ENCODE measurements around the gene OTUB1. TPM values are rescaled to one million over a fixed set of nuclear protein-coding genes. Genes with fewer than 3 reads are reported as not detected.
"Not testable (repeated sequence)": the region's sequence is repeated elsewhere in the genome, so short reads cannot be mapped to it uniquely, and the experiment has no call there.

OTUB1 gene
- total RNA-seq, 1 donor from 2014 or later: 51.3 TPM

GRCh38 chr11:63961608-63962412 lies 24.4 kb upstream of the OTUB1 start:
- Histone ChIP-seq H3K4me1 (peaks cover 6% of the 10 kb centered on the region), H3K36me3 (no peaks in the 10 kb centered on the region), H3K79me2 (ENCODE audit: low read depth) (no peaks in the 10 kb centered on the region), H3F3A (ENCODE audit: low read depth) (no peaks in the 10 kb centered on the region), H3K27me3 (no peaks in the 10 kb centered on the region), H2AFZ (replicated peaks) (no peak overlapping the region), H4K20me1 (ENCODE audit: low read depth) (peaks cover 4% of the 10 kb centered on the region), H3K4me2 (no peak overlapping the region), H3K9me3 (ENCODE audit: low read depth) (no peaks in the 10 kb centered on the region), H3K9ac (peak overlapping the region; percentile 13), H3K27ac (no peak overlapping the region), H3K4me3 (no peak overlapping the region)
- Mint-ChIP-seq H3K9me3 (no peaks in the 10 kb centered on the region), H3K4me3 (no peak overlapping the region), H3K27me3 (ENCODE audit: insufficient read depth, low read depth) (no peaks in the 10 kb centered on the region), H3K36me3 (no peaks in the 10 kb centered on the region), H3K4me1 (peaks cover 3% of the 10 kb centered on the region), H3K27ac (no peak overlapping the region)
- no peak for TF ChIP-seq CTCF (IDR thresholded peaks at IDR 0.05)
- DNase-seq (ENCODE audit: low spot score): peak; percentile 29

GRCh38 chr11:63963895-63964294 lies 22.3 kb upstream of the OTUB1 start:
- not testable (repeated sequence) for H2AFZ ChIP-seq (replicated peaks); H3K9ac ChIP-seq; H3K9me3 Mint-ChIP-seq; H3K4me1 ChIP-seq; H3K4me3 ChIP-seq; H3K4me1 Mint-ChIP-seq; H3K4me2 ChIP-seq; H3K79me2 ChIP-seq (ENCODE audit: low read depth); H3K27ac Mint-ChIP-seq; H3K27ac ChIP-seq; H3K4me3 Mint-ChIP-seq; H4K20me1 ChIP-seq (ENCODE audit: low read depth); H3F3A ChIP-seq (ENCODE audit: low read depth); DNase-seq (ENCODE audit: low spot score); H3K9me3 ChIP-seq (ENCODE audit: low read depth); H3K27me3 ChIP-seq; H3K27me3 Mint-ChIP-seq (ENCODE audit: insufficient read depth, low read depth); H3K36me3 ChIP-seq; H3K36me3 Mint-ChIP-seq

- peaks cover 12% of the 10 kb centered on the region for H3K27me3 ChIP-seq
- Mint-ChIP-seq H3K4me1 (peaks cover 5% of the 10 kb centered on the region), H3K27ac (no peak overlapping the region), H3K4me3 (no peak overlapping the region), H3K27me3 (ENCODE audit: insufficient read depth, low read depth) (no peaks in the 10 kb centered on the region), H3K36me3 (no peaks in the 10 kb centered on the region), H3K9me3 (no peaks in the 10 kb centered on the region)
- no peaks in the 10 kb centered on the region for H3K9me3 ChIP-seq (ENCODE audit: low read depth)
- H3K4me3 ChIP-seq: no peak overlapping the region
- no peaks in the 10 kb centered on the region for H3K36me3 ChIP-seq
- H2AFZ ChIP-seq (replicated peaks): no peak overlapping the region
- no peak overlapping the region for H3K4me2 ChIP-seq
- no peak overlapping the region for H3K27ac ChIP-seq
- TF ChIP-seq EZH2phosphoT487 (IDR thresholded peaks at IDR 0.05) (no peak), CTCF (IDR thresholded peaks at IDR 0.05) (no peak), EZH2 (IDR thresholded peaks at IDR 0.05) (no peak)
- peaks cover under 1% of the 10 kb centered on the region for H4K20me1 ChIP-seq (ENCODE audit: low read depth)
- H3K4me1 ChIP-seq: peaks cover 5% of the 10 kb centered on the region
- no peak overlapping the region for H3K9ac ChIP-seq
- DNase-seq (ENCODE audit: low spot score): no peak
- no peaks in the 10 kb centered on the region for H3F3A ChIP-seq (ENCODE audit: low read depth)
- no peaks in the 10 kb centered on the region for H3K79me2 ChIP-seq (ENCODE audit: low read depth)
Observed at GRCh38 chr11:63966444-63966843, 19.8 kb upstream of the OTUB1 start.

- Histone ChIP-seq H3K36me3 (no peaks in the 10 kb centered on the region), H2AFZ (replicated peaks) (no peak overlapping the region), H3F3A (ENCODE audit: low read depth) (peaks cover 8% of the 10 kb centered on the region), H3K4me1 (no peaks in the 10 kb centered on the region), H4K20me1 (ENCODE audit: low read depth) (no peaks in the 10 kb centered on the region), H3K27me3 (peaks cover 14% of the 10 kb centered on the region), H3K4me2 (no peak overlapping the region), H3K9ac (no peak overlapping the region), H3K9me3 (ENCODE audit: low read depth) (no peaks in the 10 kb centered on the region), H3K79me2 (ENCODE audit: low read depth) (no peaks in the 10 kb centered on the region), H3K27ac (no peak overlapping the region), H3K4me3 (no peak overlapping the region)
- H3K9me3 Mint-ChIP-seq: peaks cover 2% of the 10 kb centered on the region
- TF ChIP-seq EZH2phosphoT487 (IDR thresholded peaks at IDR 0.05): no peak
- H3K4me1 Mint-ChIP-seq: peaks cover 10% of the 10 kb centered on the region
- peak overlapping the region; percentile 65 for H3K27ac Mint-ChIP-seq
- no peaks in the 10 kb centered on the region for H3K36me3 Mint-ChIP-seq
- no peak for DNase-seq (ENCODE audit: low spot score)
- no peak overlapping the region for H3K4me3 Mint-ChIP-seq
- H3K27me3 Mint-ChIP-seq (ENCODE audit: insufficient read depth, low read depth): peaks cover 4% of the 10 kb centered on the region
Observed at GRCh38 chr11:63969461-63969860, 16.8 kb upstream of the OTUB1 start.
